Naive thymus-derived CD4-positive, alpha-beta T cell (primary cell): ENCODE data around the gene KNSTRN. TPM values are rescaled to one million over a fixed set of nuclear protein-coding genes. Genes with fewer than 3 reads are reported as not detected.

Experiments
- ATAC-seq: fragments of 150-1000 bp; cut with Tn5 transposase; 2 replicates; pipeline ENCODE4 v1.10.0; 2021; ENCODE audit warnings: mild to moderate bottlenecking, moderate library complexity
- CTCF ChIA-PET: fragments of 350-600 bp; sonication (Branson Sonifier 250); formaldehyde crosslinking; loops from one replicate; lab custom pipeline; 2021; ENCODE audit warnings: antibody characterized with exemption; lab: Charles Lee
- POLR2A ChIA-PET: fragments of 350-600 bp; sonication (Branson Sonifier 250); formaldehyde crosslinking; loops from one replicate; lab custom pipeline; 2021; ENCODE audit warnings: antibody characterized with exemption, inconsistent platforms; lab: Charles Lee
- DNase-seq, 9 donors: peaks; one replicate each; pipeline versions ENCODE4 v3.0.0 to v3.0.0-alpha.2; 2020 to 2022; ENCODE audit warnings: mixed read lengths in 1 of 9
- H3K27ac ChIP-seq: one replicate; pipeline ENCODE4 v1.7.0; 2013; ENCODE audit warnings: mild to moderate bottlenecking, low read depth, low read length, moderate library complexity
- H3K27me3 ChIP-seq, 2 donors: one replicate each; pipeline ENCODE4 v1.7.0; 2013; ENCODE audit warnings: low read length in 2 of 2, mild to moderate bottlenecking in 2 of 2, moderate library complexity in 2 of 2; ENCODE audit not compliant: control insufficient read depth in 2 of 2, insufficient read depth in 2 of 2
- H3K36me3 ChIP-seq, 3 experiments: 1 replicate in 2 of 3; 2 replicates in 1 of 3; pipeline ENCODE4 v1.7.0; 2013; ENCODE audit warnings: low read length in 3 of 3, mild to moderate bottlenecking in 3 of 3, moderate library complexity in 1 of 3; ENCODE audit not compliant: insufficient read depth in 3 of 3, control insufficient read depth in 2 of 3
- H3K4me1 ChIP-seq, 2 donors: one replicate each; pipeline ENCODE4 v1.7.0; 2013; ENCODE audit warnings: low read length in 2 of 2, mild to moderate bottlenecking in 2 of 2, moderate library complexity in 1 of 2; ENCODE audit not compliant: control insufficient read depth in 2 of 2, insufficient read depth in 2 of 2
- H3K4me3 ChIP-seq: 2 replicates; pipeline ENCODE4 v1.7.0; 2013; ENCODE audit warnings: mild to moderate bottlenecking, low read length
- H3K9me3 ChIP-seq, 3 experiments: 1 replicate in 2 of 3; 2 replicates in 1 of 3; pipeline ENCODE4 v1.7.0; 2013; ENCODE audit warnings: low read length in 3 of 3; ENCODE audit not compliant: control insufficient read depth in 2 of 3
- H3K27ac Mint-ChIP-seq, 9 donors: one replicate each; pipeline ENCODE4 v1.8.0; 2020 to 2022; ENCODE audit warnings: mixed read lengths in 9 of 9, mild to moderate bottlenecking in 8 of 9, moderate library complexity in 5 of 9, inconsistent platforms in 2 of 9
- H3K27me3 Mint-ChIP-seq, 5 donors: one replicate each; pipeline ENCODE4 v1.8.0; 2021 to 2022; ENCODE audit warnings: mixed read lengths in 5 of 5, mild to moderate bottlenecking in 1 of 5
- H3K36me3 Mint-ChIP-seq, 5 donors: one replicate each; pipeline ENCODE4 v1.8.0; 2020 to 2022; ENCODE audit warnings: mixed read lengths in 5 of 5, mild to moderate bottlenecking in 3 of 5, inconsistent platforms in 1 of 5
- H3K4me1 Mint-ChIP-seq, 7 donors: one replicate each; pipeline ENCODE4 v1.8.0; 2020 to 2022; ENCODE audit warnings: mixed read lengths in 7 of 7, mild to moderate bottlenecking in 3 of 7, inconsistent platforms in 1 of 7
- H3K4me3 Mint-ChIP-seq, 10 donors: one replicate each; pipeline ENCODE4 v1.8.0; 2020 to 2022; ENCODE audit warnings: mild to moderate bottlenecking in 10 of 10, mixed read lengths in 10 of 10, moderate library complexity in 6 of 10, inconsistent platforms in 2 of 10
- H3K9me3 Mint-ChIP-seq, 11 donors: one replicate each; pipeline ENCODE4 v1.8.0; 2020 to 2022; ENCODE audit warnings: mixed read lengths in 11 of 11, mild to moderate bottlenecking in 4 of 11, inconsistent platforms in 1 of 11, moderate library complexity in 1 of 11
- intact Hi-C, 2 donors: fragments of 100-400 bp; cut with micrococcal nuclease; formaldehyde crosslinking; loops; one replicate each; pipeline ENCODE4 v1.15.1; 2023
- polyA plus RNA-seq, 2 donors: library from polyadenylated mRNA; unstranded; fragments of 300-500 nt; fragmentation: Illumina TruSeq; gene quantifications; one replicate each; pipeline ENCODE4 v1.2.3, GENCODE V29; 2021
- total RNA-seq, 6 experiments: library from RNA in 5 of 6; stranded (reverse) in 5 of 6; gene quantifications; 1 replicate in 5 of 6; 2 replicates in 1 of 6; pipeline ENCODE4 v1.2.3 and lab custom pipeline; 2021 to 2026

KNSTRN gene
- total and polyA plus RNA-seq, 7 experiments from 2014 or later = 3.7 to 39.6 (median 6.1) TPM

- Mint-ChIP-seq H3K27ac (no peak overlapping the region), H3K4me3 (peak overlapping the region; percentile 4 to 84 (median 82)), H3K4me1 (peaks cover 7 to 12% (median 8%) of the 10 kb centered on the region in 7 donors), H3K9me3 (peaks cover 0 to 2% (median 0%) of the 10 kb centered on the region in 11 donors), H3K36me3 (peaks cover 0 to 6% (median under 1%) of the 10 kb centered on the region in 5 donors), H3K27me3 (peaks cover 0 to 34% (median 9%) of the 10 kb centered on the region in 5 donors)
- Histone ChIP-seq H3K4me1 (peaks cover 0 to 12% of the 10 kb centered on the region in 2 donors), H3K36me3 (no peaks in the 10 kb centered on the region), H3K4me3 (no peak overlapping the region), H3K27ac (no peak overlapping the region), H3K9me3 (no peaks in the 10 kb centered on the region), H3K27me3 (no peaks in the 10 kb centered on the region)
- ChIA-PET POLR2A (interaction anchor here (1.4 kb wide), 1 partner anchor 10 kb away, joined by 5 read pairs; no protein-coding TSS in a partner anchor), CTCF (no interaction called here)
- no peak for DNase-seq
- intact Hi-C loops = loop anchor here in 1 of 2 donors (5.0 kb wide), 1 partner anchor 50 kb away; the partner anchor contains the start of gene PLCB2
- no peak for ATAC-seq
Observed at GRCh38 chr15:40357246-40357645, 25.3 kb upstream of the KNSTRN start.

- H3K27ac Mint-ChIP-seq = peak within 1 kb of the TSS in 2 of 9 donors; percentile 38 to 48
Observed at GRCh38 chr15:40357723-40358470, 24.6 kb upstream of the KNSTRN start, which contains the start of gene DISP2. TSS of gene DISP2 (plus strand) at chr15:40358219. CDS start at chr15:40358322, 103 bp downstream.

GRCh38 chr15:40358471-40359353, 23.8 kb upstream of the KNSTRN start:
- H3K9me3 Mint-ChIP-seq = peaks cover 0 to 2% (median 0%) of the 10 kb centered on the region in 11 donors
- no peaks in the 10 kb centered on the region for H3K9me3 ChIP-seq
- CTCF ChIA-PET = no interaction called here
- H3K36me3 Mint-ChIP-seq = peaks cover 0 to 11% (median 5%) of the 10 kb centered on the region in 5 donors
- ATAC-seq = no peak
- intact Hi-C loops = loop anchor here (1.0 to 5.0 kb wide), 9 partner anchors 10 to 206 kb away; partner anchors contain the start of genes KNSTRN (in 2 of the 2), BAHD1 (in 1 of the 2), CCDC32 (in 1 of the 2) and INAFM2 (in 1 of the 2)
- H3K27me3 ChIP-seq = no peaks in the 10 kb centered on the region
- no peak overlapping the region for H3K27ac ChIP-seq
- peaks cover 0 to 23% (median 9%) of the 10 kb centered on the region in 5 donors for H3K27me3 Mint-ChIP-seq
- H3K4me3 ChIP-seq = peak overlapping the region; percentile 46
- POLR2A ChIA-PET = no interaction called here
- H3K27ac Mint-ChIP-seq = peak overlapping the region in 2 of 9 donors; percentile 38 to 48
- peak overlapping the region; percentile 62 to 90 (median 78) for H3K4me3 Mint-ChIP-seq
- peak in 2 of 9 donors; percentile 11 to 46 for DNase-seq
- H3K36me3 ChIP-seq = no peaks in the 10 kb centered on the region
- peaks cover 7 to 18% (median 15%) of the 10 kb centered on the region in 7 donors for H3K4me1 Mint-ChIP-seq
- H3K4me1 ChIP-seq = peaks cover 0 to 12% of the 10 kb centered on the region in 2 donors

More at GRCh38 chr15:40357723-40358470, 24.6 kb upstream of the KNSTRN start, which contains the start of gene DISP2:
- ChIA-PET POLR2A (interaction anchor here (1.4 kb wide), 1 partner anchor 10 kb away, joined by 5 read pairs; no protein-coding TSS in a partner anchor), CTCF (no interaction called here)
- H3K36me3 Mint-ChIP-seq = peaks cover 0 to 11% (median 5%) of the 10 kb centered on the region in 5 donors
- Histone ChIP-seq H3K4me1 (peaks cover 0 to 12% of the 10 kb centered on the region in 2 donors), H3K27ac (no peak within 1 kb of the TSS), H3K4me3 (peak within 1 kb of the TSS; percentile 63), H3K36me3 (no peaks in the 10 kb centered on the region), H3K9me3 (no peaks in the 10 kb centered on the region), H3K27me3 (no peaks in the 10 kb centered on the region)
- DNase-seq (peak; percentile 80 to 97 (median 91)), ATAC-seq (peak; percentile 94)
- H3K4me1 Mint-ChIP-seq = peaks cover 7 to 15% (median 13%) of the 10 kb centered on the region in 7 donors
- intact Hi-C loops = loop anchor here (1.0 to 5.0 kb wide), 9 partner anchors 10 to 207 kb away; partner anchors contain the start of genes KNSTRN (in 2 of the 2), BAHD1 (in 1 of the 2), CCDC32 (in 1 of the 2) and INAFM2 (in 1 of the 2)
- peaks cover 0 to 30% (median 9%) of the 10 kb centered on the region in 5 donors for H3K27me3 Mint-ChIP-seq
- peaks cover 0 to 2% (median 0%) of the 10 kb centered on the region in 11 donors for H3K9me3 Mint-ChIP-seq
- H3K4me3 Mint-ChIP-seq = peak within 1 kb of the TSS; percentile 75 to 90 (median 83)

GRCh38 chr15:40360015-40360414, 22.5 kb upstream of the KNSTRN start:
- H3K4me3 Mint-ChIP-seq = peak overlapping the region in 1 of 10 donors; percentile 62
- Histone ChIP-seq H3K9me3 (no peaks in the 10 kb centered on the region), H3K36me3 (no peaks in the 10 kb centered on the region), H3K4me3 (no peak overlapping the region), H3K27ac (no peak overlapping the region), H3K4me1 (peaks cover 0 to 12% of the 10 kb centered on the region in 2 donors), H3K27me3 (no peaks in the 10 kb centered on the region)
- no peak for DNase-seq
- H3K4me1 Mint-ChIP-seq = peaks cover 7 to 19% (median 15%) of the 10 kb centered on the region in 7 donors
- H3K9me3 Mint-ChIP-seq = peaks cover 0 to 2% (median 0%) of the 10 kb centered on the region in 11 donors
- H3K27me3 Mint-ChIP-seq = peaks cover 0 to 19% (median 9%) of the 10 kb centered on the region in 5 donors
- CTCF ChIA-PET = interaction anchor here (1.4 to 1.9 kb wide), 2 partner anchors 9 to 22 kb away, joined by 3 to 5 read pairs; no protein-coding TSS in a partner anchor
- ATAC-seq = no peak
- intact Hi-C loops = no loop called here
- no peak overlapping the region for H3K27ac Mint-ChIP-seq
- peaks cover 0 to 11% (median 5%) of the 10 kb centered on the region in 5 donors for H3K36me3 Mint-ChIP-seq
- POLR2A ChIA-PET = no interaction called here

GRCh38 chr15:40361640-40362039, 20.9 kb upstream of the KNSTRN start:
- H3K4me1 ChIP-seq = peaks cover 4 to 24% of the 10 kb centered on the region in 2 donors

More at GRCh38 chr15:40361640-40362039, 20.9 kb upstream of the KNSTRN start:
- H3K4me3 Mint-ChIP-seq = no peak overlapping the region
- peaks cover 15 to 32% (median 22%) of the 10 kb centered on the region in 7 donors for H3K4me1 Mint-ChIP-seq
- intact Hi-C loops = no loop called here
- Histone ChIP-seq H3K27me3 (no peaks in the 10 kb centered on the region), H3K27ac (no peak overlapping the region), H3K4me3 (no peak overlapping the region), H3K9me3 (no peaks in the 10 kb centered on the region), H3K36me3 (no peaks in the 10 kb centered on the region)
- H3K9me3 Mint-ChIP-seq = peaks cover 0 to 2% (median 0%) of the 10 kb centered on the region in 11 donors
- CTCF ChIA-PET = interaction anchor here (1.9 kb wide), 1 partner anchor 8 kb away, joined by 5 read pairs; no protein-coding TSS in a partner anchor
- POLR2A ChIA-PET = no interaction called here
- peaks cover 0 to 8% (median 3%) of the 10 kb centered on the region in 5 donors for H3K27me3 Mint-ChIP-seq
- ATAC-seq (no peak), DNase-seq (no peak)
- no peak overlapping the region for H3K27ac Mint-ChIP-seq
- H3K36me3 Mint-ChIP-seq = peaks cover 0 to 11% (median 5%) of the 10 kb centered on the region in 5 donors
